Osteocyte (in vitro differentiated cells): ENCODE data around the gene ARR3. TPM values are rescaled to one million over a fixed set of nuclear protein-coding genes. Genes with fewer than 3 reads are reported as not detected.

Experiments used
- DNase-seq: peaks from one replicate; pipeline ENCODE4 v3.0.0; 2021; ENCODE audit warnings: mixed read lengths; ENCODE audit not compliant: unreplicated experiment; ENCODE audit errors: extremely low spot score
- H3K27ac Mint-ChIP-seq: one replicate; pipeline ENCODE4 v1.8.0; 2021; ENCODE audit warnings: mild to moderate bottlenecking, mixed read lengths; ENCODE audit not compliant: unreplicated experiment
- H3K27me3 Mint-ChIP-seq: one replicate; pipeline ENCODE4 v1.8.0; 2021; ENCODE audit warnings: mixed read lengths; ENCODE audit not compliant: unreplicated experiment
- H3K36me3 Mint-ChIP-seq: one replicate; pipeline ENCODE4 v1.8.0; 2021; ENCODE audit warnings: mixed read lengths; ENCODE audit not compliant: unreplicated experiment
- H3K4me1 Mint-ChIP-seq: one replicate; pipeline ENCODE4 v1.8.0; 2021; ENCODE audit warnings: mixed read lengths; ENCODE audit not compliant: unreplicated experiment
- H3K4me3 Mint-ChIP-seq: one replicate; pipeline ENCODE4 v1.8.0; 2021; ENCODE audit warnings: mild to moderate bottlenecking, moderate library complexity, mixed read lengths; ENCODE audit not compliant: unreplicated experiment
- H3K9me3 Mint-ChIP-seq: one replicate; pipeline ENCODE4 v1.8.0; 2021; ENCODE audit warnings: mixed read lengths; ENCODE audit not compliant: unreplicated experiment
- long read RNA-seq: library from polyadenylated mRNA; unstranded; transcript quantifications from one replicate; pipeline ENCODE4 v2.0.0, GENCODE V29; 2021
- total RNA-seq: library from RNA; stranded (reverse); gene quantifications from 2 replicates; pipeline ENCODE4 v1.2.1, GENCODE V29; 2021
- TF ChIP-seq, protein P1 (sequence below): fragments of 200-600 bp; sonication (generic); IDR thresholded peaks from 2 replicates; pipeline ENCODE4 v1.5.0; 2021; ENCODE audit warnings: antibody characterized with exemption, mild to moderate bottlenecking, moderate library complexity

Gene ARR3
- total RNA-seq, result not detected in 2 replicates
- long read RNA-seq, result 0 reads

DNA sequence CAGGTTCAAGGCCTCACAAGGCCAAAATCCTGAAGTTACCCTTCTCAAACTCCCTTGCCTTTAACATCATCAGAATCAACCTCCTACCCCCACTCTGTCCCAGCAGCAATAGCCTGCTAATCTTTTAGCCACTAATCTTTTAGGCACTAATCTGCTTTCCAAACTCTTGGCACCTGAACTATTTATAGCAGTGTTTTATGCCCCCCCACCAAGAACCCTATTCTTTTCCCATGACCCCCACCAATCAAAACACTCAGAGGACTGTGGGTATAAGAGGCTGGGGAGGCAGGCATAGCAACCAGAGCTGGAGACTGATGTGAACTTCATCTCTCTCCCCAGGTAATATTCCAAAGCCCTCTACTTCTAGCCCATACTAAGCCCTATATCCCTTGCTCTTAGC is at the start of gene ARR3:
Gene ARR3, plus strand, starts transcription at position 301 of the 400 bp plus-strand sequence. CDS start 1,052 bp downstream, outside the sequence.
- peaks cover 11% of the 10 kb centered on the region for H3K9me3 Mint-ChIP-seq
- no peak for DNase-seq
- H3K36me3 Mint-ChIP-seq, result no peaks in the 10 kb centered on the region
- no peak within 1 kb of the TSS for H3K4me3 Mint-ChIP-seq
- H3K4me1 Mint-ChIP-seq, result no peaks in the 10 kb centered on the region
- TF ChIP-seq, protein P1, sequence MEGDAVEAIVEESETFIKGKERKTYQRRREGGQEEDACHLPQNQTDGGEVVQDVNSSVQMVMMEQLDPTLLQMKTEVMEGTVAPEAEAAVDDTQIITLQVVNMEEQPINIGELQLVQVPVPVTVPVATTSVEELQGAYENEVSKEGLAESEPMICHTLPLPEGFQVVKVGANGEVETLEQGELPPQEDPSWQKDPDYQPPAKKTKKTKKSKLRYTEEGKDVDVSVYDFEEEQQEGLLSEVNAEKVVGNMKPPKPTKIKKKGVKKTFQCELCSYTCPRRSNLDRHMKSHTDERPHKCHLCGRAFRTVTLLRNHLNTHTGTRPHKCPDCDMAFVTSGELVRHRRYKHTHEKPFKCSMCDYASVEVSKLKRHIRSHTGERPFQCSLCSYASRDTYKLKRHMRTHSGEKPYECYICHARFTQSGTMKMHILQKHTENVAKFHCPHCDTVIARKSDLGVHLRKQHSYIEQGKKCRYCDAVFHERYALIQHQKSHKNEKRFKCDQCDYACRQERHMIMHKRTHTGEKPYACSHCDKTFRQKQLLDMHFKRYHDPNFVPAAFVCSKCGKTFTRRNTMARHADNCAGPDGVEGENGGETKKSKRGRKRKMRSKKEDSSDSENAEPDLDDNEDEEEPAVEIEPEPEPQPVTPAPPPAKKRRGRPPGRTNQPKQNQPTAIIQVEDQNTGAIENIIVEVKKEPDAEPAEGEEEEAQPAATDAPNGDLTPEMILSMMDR, result no peak
- H3K27me3 Mint-ChIP-seq, result peaks cover 4% of the 10 kb centered on the region
- H3K27ac Mint-ChIP-seq, result no peak within 1 kb of the TSS

DNA sequence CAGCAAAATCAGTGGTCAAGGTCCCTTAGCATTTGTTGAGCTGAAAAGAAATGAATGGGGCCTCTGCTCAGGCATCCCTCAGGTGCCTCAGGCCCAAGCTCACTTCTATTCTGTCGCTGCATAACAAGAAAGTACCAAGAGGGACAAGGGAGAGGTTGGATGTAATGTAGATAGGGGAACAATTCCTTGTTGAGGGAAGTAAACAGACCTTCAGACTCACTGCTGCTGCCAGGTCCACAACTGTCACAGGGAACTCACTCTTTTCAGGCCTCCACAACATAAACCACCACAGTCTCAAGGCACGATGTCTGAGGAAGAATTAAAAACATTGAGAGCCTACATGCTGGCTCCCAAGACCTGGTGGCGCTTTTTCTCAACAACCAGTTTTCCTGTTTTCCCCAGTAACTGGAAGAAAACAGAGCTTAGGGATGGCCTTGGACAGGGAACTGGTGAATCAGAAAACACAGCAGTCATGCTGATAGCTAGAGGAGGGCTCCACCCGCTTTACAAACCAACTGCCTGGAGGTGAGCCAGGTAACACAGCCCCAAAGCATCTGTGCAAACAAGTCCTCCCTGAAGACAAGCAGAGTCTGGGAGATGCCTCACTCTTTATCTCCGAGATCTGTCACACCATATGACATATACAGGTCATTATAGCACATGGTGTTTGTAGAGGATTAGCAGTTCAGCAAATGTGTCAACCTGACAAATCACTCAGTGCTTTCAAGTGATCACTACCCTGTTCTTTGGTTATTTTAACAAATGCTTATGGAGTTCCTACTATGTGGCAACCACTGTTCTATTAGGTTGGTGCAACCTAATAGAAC is 48.0 kb upstream of the ARR3 start:
- no peak for DNase-seq
- no peaks in the 10 kb centered on the region for H3K36me3 Mint-ChIP-seq
- TF ChIP-seq, protein P1, result no peak
- no peaks in the 10 kb centered on the region for H3K4me1 Mint-ChIP-seq
- H3K4me3 Mint-ChIP-seq, result no peak overlapping the region
- no peak overlapping the region for H3K27ac Mint-ChIP-seq
- no peaks in the 10 kb centered on the region for H3K27me3 Mint-ChIP-seq
- H3K9me3 Mint-ChIP-seq, result no peaks in the 10 kb centered on the region

GRCh38 chrX:70226048-70226447 is 42.1 kb upstream of the ARR3 start:
- no peaks in the 10 kb centered on the region for H3K36me3 Mint-ChIP-seq
- no peak for DNase-seq
- no peak overlapping the region for H3K4me3 Mint-ChIP-seq
- H3K27me3 Mint-ChIP-seq, result no peaks in the 10 kb centered on the region
- H3K9me3 Mint-ChIP-seq, result no peaks in the 10 kb centered on the region
- no peaks in the 10 kb centered on the region for H3K4me1 Mint-ChIP-seq
- TF ChIP-seq, protein P1, result no peak
- no peak overlapping the region for H3K27ac Mint-ChIP-seq

GRCh38 chrX:70226687-70227086 is 41.4 kb upstream of the ARR3 start:
- no peak for DNase-seq
- no peaks in the 10 kb centered on the region for H3K4me1 Mint-ChIP-seq
- no peaks in the 10 kb centered on the region for H3K9me3 Mint-ChIP-seq
- no peaks in the 10 kb centered on the region for H3K36me3 Mint-ChIP-seq
- no peak overlapping the region for H3K27ac Mint-ChIP-seq
- TF ChIP-seq, protein P1, result no peak
- no peak overlapping the region for H3K4me3 Mint-ChIP-seq
- H3K27me3 Mint-ChIP-seq, result no peaks in the 10 kb centered on the region

- Mint-ChIP-seq H3K27ac (no peak overlapping the region), H3K4me1 (no peaks in the 10 kb centered on the region), H3K27me3 (no peaks in the 10 kb centered on the region), H3K4me3 (no peak overlapping the region), H3K9me3 (no peaks in the 10 kb centered on the region), H3K36me3 (no peaks in the 10 kb centered on the region)
- DNase-seq, result no peak
- TF ChIP-seq, protein P1, result no peak
Measured at GRCh38 chrX:70231666-70232065, 36.5 kb upstream of the ARR3 start.
